Ovary (tissue), 9 donors: ENCODE data around the gene BDKRB1. TPM values are rescaled to one million over a fixed set of nuclear protein-coding genes. Genes with fewer than 3 reads are reported as not detected.

Experiments
- DNase-seq, 5 donors: peaks; one replicate each; pipeline ENCODE4 v3.0.0-alpha.2; 2019 to 2020
- H3K27ac ChIP-seq, 2 donors: fragments of 200-600 bp; one replicate each; pipeline versions ENCODE4 v1.5.1 to v1.8.0; 2019 to 2022
- H3K27me3 ChIP-seq: fragments of 200-600 bp; one replicate; pipeline ENCODE4 v1.8.0; 2022
- H3K36me3 ChIP-seq: fragments of 200-600 bp; sonication (generic); one replicate; pipeline ENCODE4 v1.5.1; 2019
- H3K4me1 ChIP-seq: one replicate; pipeline ENCODE4 v1.8.1; 2013; ENCODE audit warnings: mild to moderate bottlenecking, moderate library complexity; ENCODE audit not compliant: insufficient read depth
- H3K4me3 ChIP-seq: fragments of 200-600 bp; sonication (generic); one replicate; pipeline ENCODE4 v1.5.1; 2017
- H3K9me3 ChIP-seq, 2 donors: fragments of 200-600 bp in 1 of 2; sonication (generic) in 1 of 2; one replicate each; pipeline versions ENCODE4 v1.5.1 to v1.8.1; 2013 to 2019; ENCODE audit warnings: mild to moderate bottlenecking in 1 of 2, moderate library complexity in 1 of 2
- CTCF ChIP-seq, 3 donors: fragments of 450-650 bp in 2 of 3; fragments of 200-600 bp in 1 of 3; IDR thresholded peaks; one replicate each; pipeline versions ENCODE4 v1.5.1 to v1.8.0; 2016 to 2022; ENCODE audit warnings: antibody characterized with exemption in 3 of 3, mild to moderate bottlenecking in 1 of 3
- EP300 ChIP-seq: sonication (generic); formaldehyde crosslinking; IDR thresholded peaks from one replicate; pipeline ENCODE4 v1.6.1; 2017; ENCODE audit warnings: antibody characterized with exemption
- POLR2A ChIP-seq: fragments of 450-650 bp; IDR thresholded peaks from one replicate; pipeline ENCODE4 v1.6.1; 2017; ENCODE audit warnings: antibody characterized with exemption, mild to moderate bottlenecking, moderate library complexity
- WGBS, 3 donors: extraction: QIAGEN DNeasy Blood & Tissue Kit in 1 of 3; methylation state at CpG; one replicate each; pipeline versions ENCODE4 v1.1.5 to v1.1.7; 2013 to 2017; 5-methylcytosine and 5-hydroxymethylcytosine counted together
- intact Hi-C, 4 donors: fragments of 100-400 bp; cut with DNase I; formaldehyde crosslinking; loops; one replicate each; pipeline versions ENCODE4 v1.11.0 to v1.15.1; 2022 to 2023
- polyA plus RNA-seq, 2 donors: library from polyadenylated mRNA; stranded (reverse); fragments of 200-250 nt in 1 of 2; fragments of 350-450 nt in 1 of 2; fragmentation: Illumina TruSeq in 1 of 2; extraction: RNeasy Lipid Tissue Mini Kit (QIAGEN cat#74804) in 1 of 2; gene quantifications; one replicate each; pipeline ENCODE4 v1.2.3, GENCODE V29; 2013 to 2014
- total RNA-seq, 7 donors: library from RNA; depleted of rRNA in 2 of 7; stranded (reverse); fragments of >200 nt in 2 of 7; fragmentation: NEBNext Ultra II Directional in 3 of 7; extraction: Animal tissue kit (Norgen Biotek cat#: 25700) in 3 of 7; gene quantifications; one replicate each; pipeline versions ENCODE4 v1.1.0 to v1.2.4, GENCODE V29; 2016 to 2023
- donor health status: DM: no; HTN: no; CAD: no; lungs with moderate emphysema.
- donor health status: DM: no; HTN: no; CAD: no.
- donor health status: Bipolar disorder and iron deficiency.
- donor health status: DM: yes; HTN: yes; CAD: no.
- donor health status: DM: no; HTN: no; CAD: no.
- donor health status: DM: yes; HTN: yes; CAD: no.

Gene BDKRB1
- total and polyA plus RNA-seq, 9 donors, result 0.30 to 5.3 (median 0.75) TPM; not detected in 5

- no peak overlapping the region for H3K4me3 ChIP-seq
- DNase-seq, result no peak
- H3K4me1 ChIP-seq, result no peaks in the 10 kb centered on the region
- no peak overlapping the region for H3K27ac ChIP-seq
- H3K9me3 ChIP-seq, result no peaks in the 10 kb centered on the region
- no peak for TF ChIP-seq POLR2A
- TF ChIP-seq CTCF (IDR thresholded peaks at IDR 0.05), result no peak
- TF ChIP-seq EP300, result no peak
- intact Hi-C loops, result no loop called here
- WGBS, 3 donors, result 62 to 67% (median 64%) methylated on average over 8 of the region's 8 CpGs
- no peaks in the 10 kb centered on the region for H3K27me3 ChIP-seq
- no peaks in the 10 kb centered on the region for H3K36me3 ChIP-seq
Observed at GRCh38 chr14:96224480-96225096, 31.4 kb upstream of the BDKRB1 start.

- no peak for TF ChIP-seq EP300
- no peak for TF ChIP-seq CTCF (IDR thresholded peaks at IDR 0.05)
- TF ChIP-seq POLR2A, result no peak
- no peaks in the 10 kb centered on the region for H3K9me3 ChIP-seq
- H3K27me3 ChIP-seq, result no peaks in the 10 kb centered on the region
- H3K36me3 ChIP-seq, result no peaks in the 10 kb centered on the region
- DNase-seq, result no peak
- intact Hi-C loops, result no loop called here
- 91 to 93% (median 92%) methylated on average over 5 of the region's 5 CpGs for WGBS, 3 donors
- no peak overlapping the region for H3K27ac ChIP-seq
- H3K4me3 ChIP-seq, result no peak overlapping the region
- H3K4me1 ChIP-seq, result no peaks in the 10 kb centered on the region
Observed at GRCh38 chr14:96225213-96225612, 30.8 kb upstream of the BDKRB1 start.

GRCh38 chr14:96225745-96226151 lies 30.3 kb upstream of the BDKRB1 start:
- no peaks in the 10 kb centered on the region for H3K36me3 ChIP-seq
- 23 to 30% (median 27%) methylated on average over 5 of the region's 5 CpGs for WGBS, 3 donors
- H3K9me3 ChIP-seq, result no peaks in the 10 kb centered on the region
- H3K4me3 ChIP-seq, result no peak overlapping the region
- H3K27me3 ChIP-seq, result no peaks in the 10 kb centered on the region
- TF ChIP-seq CTCF (IDR thresholded peaks at IDR 0.05) (no peak), EP300 (no peak), POLR2A (no peak)
- H3K27ac ChIP-seq, result no peak overlapping the region
- DNase-seq, result no peak
- no peaks in the 10 kb centered on the region for H3K4me1 ChIP-seq
- intact Hi-C loops, result no loop called here

- no peak overlapping the region for H3K4me3 ChIP-seq
- intact Hi-C loops, result no loop called here
- no peak overlapping the region for H3K27ac ChIP-seq
- DNase-seq, result no peak
- no peaks in the 10 kb centered on the region for H3K36me3 ChIP-seq
- no peaks in the 10 kb centered on the region for H3K27me3 ChIP-seq
- no peaks in the 10 kb centered on the region for H3K9me3 ChIP-seq
- no peaks in the 10 kb centered on the region for H3K4me1 ChIP-seq
- TF ChIP-seq EP300 (no peak), POLR2A (no peak), CTCF (IDR thresholded peaks at IDR 0.05) (no peak)
- WGBS, 3 donors, result 91 to 98% (median 94%) methylated on average over 7 of the region's 7 CpGs
Observed at GRCh38 chr14:96227428-96227827, 28.6 kb upstream of the BDKRB1 start.
